RPMI8226 (cell line): Measurements from ENCODE around the gene IHH.

Experiments
- DNase-seq: peaks from one replicate; pipeline ENCODE4 v3.0.0-alpha.2; 2015

IHH gene

GRCh38 chr2:219060821-219061791 is at the start of gene IHH:
Gene IHH, minus strand, starts transcription at chr2:219060921. Its CDS starts 454 bp downstream, at chr2:219060467.
- DNase-seq = peak; percentile 4

GRCh38 chr2:219109471-219109870 is 48.8 kb upstream of the IHH start:
- no peak for DNase-seq

GRCh38 chr2:219107758-219108157 is 47.0 kb upstream of the IHH start:
- no peak for DNase-seq

GRCh38 chr2:219106251-219106650 is 45.5 kb upstream of the IHH start:
- no peak for DNase-seq

GRCh38 chr2:219104107-219105035 is 43.6 kb upstream of the IHH start:
- peak; percentile 38 for DNase-seq

GRCh38 chr2:219099329-219099728 is 38.6 kb upstream of the IHH start:
- DNase-seq = no peak

- no peak for DNase-seq
These were observed 34.8 kb upstream of the IHH start for GRCh38 chr2:219095406-219095935.

- no peak for DNase-seq
These were observed 33.5 kb upstream of the IHH start for GRCh38 chr2:219094171-219094570.

GRCh38 chr2:219090436-219091299 is 29.9 kb upstream of the IHH start:
- DNase-seq = no peak

- DNase-seq = no peak
These were observed 28.6 kb upstream of the IHH start for GRCh38 chr2:219089330-219089729.

- DNase-seq = no peak
These were observed 27.1 kb upstream of the IHH start for GRCh38 chr2:219087848-219088247.

- DNase-seq = no peak
These were observed 26.6 kb upstream of the IHH start for GRCh38 chr2:219087361-219087760.

GRCh38 chr2:219086196-219086595 is 25.5 kb upstream of the IHH start:
- DNase-seq = no peak

- no peak for DNase-seq
These were observed 24.1 kb upstream of the IHH start for GRCh38 chr2:219084791-219085190.

GRCh38 chr2:219082332-219082958 is 21.7 kb upstream of the IHH start:
- no peak for DNase-seq

GRCh38 chr2:219081701-219082331 is 21.1 kb upstream of the IHH start:
- no peak for DNase-seq

GRCh38 chr2:219081096-219081495 is 20.4 kb upstream of the IHH start:
- no peak for DNase-seq

- no peak for DNase-seq
These were observed 18.7 kb upstream of the IHH start for GRCh38 chr2:219079417-219079816.

GRCh38 chr2:219078951-219079350 is 18.2 kb upstream of the IHH start:
- no peak for DNase-seq

GRCh38 chr2:219078126-219078525 is 17.4 kb upstream of the IHH start:
- DNase-seq = no peak

- DNase-seq = no peak
These were observed 15.5 kb upstream of the IHH start for GRCh38 chr2:219076253-219076652.
